Measurements from ENCODE around the gene DIP2A. TPM values are rescaled to one million over a fixed set of nuclear protein-coding genes. Genes with fewer than 3 reads are reported as not detected.

Gene DIP2A
- total and polyA plus RNA-seq, 2 of the 13 experiments (the other 11 are each of a cell fraction or from before 2014, with no cell fraction given) = 18.5 to 37.6 TPM

GRCh38 chr21:46416551-46416950, 42.1 kb upstream of the DIP2A start:
- Histone ChIP-seq H3K79me2 (ENCODE audit: insufficient read depth, low read length) (no peaks in the 10 kb centered on the region), H2AFZ (ENCODE audit: low read length) (no peak overlapping the region), H4K20me1 (ENCODE audit: insufficient read depth, low read length) (no peaks in the 10 kb centered on the region), H3K27ac (ENCODE audit: extremely low read length, insufficient read depth, low read length) (no peak overlapping the region), H3K36me3 (replicated peaks in 1 of 2; ENCODE audit: control insufficient read depth in 1 of 2, insufficient read depth in 2 of 2, low read length in 2 of 2) (peaks cover 8 to 24% of the 10 kb centered on the region in 2 experiments; a peak in 3 of 5 replicates), H3K27me3 (ENCODE audit: control insufficient read depth in 1 of 2, insufficient read depth in 2 of 2, low read length in 2 of 2) (no peaks in the 10 kb centered on the region), H3K4me3 (replicated peaks in 1 of 3; ENCODE audit: insufficient read depth in 1 of 3, low read depth in 2 of 3, low read length in 3 of 3) (no peak overlapping the region), H3K9ac (ENCODE audit: insufficient read depth, low read depth, low read length) (no peak overlapping the region), H3K4me2 (ENCODE audit: low read depth, low read length) (no peak overlapping the region), H3K4me1 (ENCODE audit: insufficient read depth, low read length) (no peaks in the 10 kb centered on the region), H3K9me3 (ENCODE audit: low read length) (no peaks in the 10 kb centered on the region)
- no TSS peak for BruUV-seq (replicated peaks)
- in situ Hi-C loops (cut with HindIII; ENCODE audit: extremely low pct_ligation_motif_present, low pct_unique_long_range_greater_than_20kb) (no loop called here), intact Hi-C loops (cut with micrococcal nuclease; ENCODE audit: unreplicated experiment) (no loop called here)
- TF ChIP-seq MAFG (CRISPR knock-in tag; IDR thresholded peaks at IDR 0.05) (no peak), AGO2 (optimal IDR thresholded peaks at IDR 0.05; ENCODE audit: low read depth, low read length) (peak; percentile 44)
- WGBS (ENCODE audit: low lambda C conversion rate) = 97% methylated on average over 5 of the region's 20 CpGs
- no peak for DNase-seq (ENCODE audit: low spot score)
- no peak for FAIRE-seq
- ATAC-seq = no peak
- ChIA-PET POLR2A (no interaction called here), CTCF (ENCODE audit: low intra/inter-chr PET ratio, low total read pairs) (no interaction called here)

GRCh38 chr21:46418265-46418946, 40.3 kb upstream of the DIP2A start:
- CTCF ChIA-PET (ENCODE audit: low intra/inter-chr PET ratio, low total read pairs) = no interaction called here
- intact Hi-C loops (cut with micrococcal nuclease; ENCODE audit: unreplicated experiment) = no loop called here
- H3K27ac ChIP-seq (ENCODE audit: extremely low read length, insufficient read depth, low read length) = no peak overlapping the region

More at GRCh38 chr21:46418265-46418946, 40.3 kb upstream of the DIP2A start:
- POLR2A ChIA-PET = no interaction called here
- 97% methylated on average over 21 of the region's 25 CpGs for WGBS (ENCODE audit: low lambda C conversion rate)
- no peak overlapping the region for H3K9ac ChIP-seq (ENCODE audit: insufficient read depth, low read depth, low read length)
- FAIRE-seq = no peak
- H3K27me3 ChIP-seq (ENCODE audit: control insufficient read depth in 1 of 2, insufficient read depth in 2 of 2, low read length in 2 of 2) = no peaks in the 10 kb centered on the region
- peak; percentile 27 for TF ChIP-seq AGO2 (optimal IDR thresholded peaks at IDR 0.05; ENCODE audit: low read depth, low read length)
- no peak for TF ChIP-seq POGK (CRISPR knock-in tag; conservative IDR thresholded peaks at IDR 0.05)
- TF ChIP-seq ZNF383 (CRISPR knock-in tag; IDR thresholded peaks at IDR 0.05; ENCODE audit: borderline replicate concordance) = no peak
- H3K79me2 ChIP-seq (ENCODE audit: insufficient read depth, low read length) = no peaks in the 10 kb centered on the region
- no TSS peak for BruUV-seq (replicated peaks)
- ATAC-seq = no peak
- in situ Hi-C loops (cut with HindIII; ENCODE audit: extremely low pct_ligation_motif_present, low pct_unique_long_range_greater_than_20kb) = no loop called here
- H3K9me3 ChIP-seq (ENCODE audit: low read length) = no peaks in the 10 kb centered on the region
- no peak overlapping the region for H3K4me2 ChIP-seq (ENCODE audit: low read depth, low read length)
- no peak for DNase-seq (ENCODE audit: low spot score)
- no peak overlapping the region for H3K4me3 ChIP-seq (replicated peaks in 1 of 3; ENCODE audit: insufficient read depth in 1 of 3, low read depth in 2 of 3, low read length in 3 of 3)
- no peak overlapping the region for H2AFZ ChIP-seq (ENCODE audit: low read length)
- peaks cover 8 to 20% of the 10 kb centered on the region in 2 experiments; a peak in 3 of 5 replicates for H3K36me3 ChIP-seq (replicated peaks in 1 of 2; ENCODE audit: control insufficient read depth in 1 of 2, insufficient read depth in 2 of 2, low read length in 2 of 2)
- no peaks in the 10 kb centered on the region for H3K4me1 ChIP-seq (ENCODE audit: insufficient read depth, low read length)
- H4K20me1 ChIP-seq (ENCODE audit: insufficient read depth, low read length) = no peaks in the 10 kb centered on the region

All from HepG2 (cell line).